Hematopoietic multipotent progenitor cell treated with erythropoietin and hydrocortisone succinate and interleukin-3 and kit ligand, for 4 days (in vitro differentiated cells): ENCODE measurements around the gene ERVH48-1.
"Not testable (repeated sequence)": the region's sequence is repeated elsewhere in the genome, so short reads cannot be mapped to it uniquely, and the experiment has no call there.

ENCODE experiments used
- DNase-seq: peaks from one replicate; pipeline ENCODE4 v3.0.0-alpha.2; 2015

ERVH48-1 gene

DNA sequence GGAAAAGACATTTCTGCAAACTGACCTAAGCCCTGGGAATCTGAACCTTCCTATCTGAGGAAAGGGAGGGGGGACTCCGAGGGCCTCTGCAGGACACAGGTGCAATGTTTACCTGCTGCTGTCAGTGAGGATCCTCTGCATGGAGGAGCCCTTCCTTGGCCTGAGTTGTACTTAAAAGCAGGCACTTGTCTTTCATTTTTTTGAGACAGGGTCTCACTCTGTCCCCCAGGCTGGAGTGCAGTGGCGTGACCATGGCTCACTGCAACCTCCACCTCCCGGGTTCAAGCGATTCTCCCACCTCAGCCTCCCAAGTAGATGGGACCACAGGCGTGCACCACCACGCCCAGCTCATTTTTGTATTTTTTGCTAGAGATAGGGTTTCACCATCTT, 13.2 kb upstream of the ERVH48-1 start:
- DNase-seq: not testable (repeated sequence)

DNA sequence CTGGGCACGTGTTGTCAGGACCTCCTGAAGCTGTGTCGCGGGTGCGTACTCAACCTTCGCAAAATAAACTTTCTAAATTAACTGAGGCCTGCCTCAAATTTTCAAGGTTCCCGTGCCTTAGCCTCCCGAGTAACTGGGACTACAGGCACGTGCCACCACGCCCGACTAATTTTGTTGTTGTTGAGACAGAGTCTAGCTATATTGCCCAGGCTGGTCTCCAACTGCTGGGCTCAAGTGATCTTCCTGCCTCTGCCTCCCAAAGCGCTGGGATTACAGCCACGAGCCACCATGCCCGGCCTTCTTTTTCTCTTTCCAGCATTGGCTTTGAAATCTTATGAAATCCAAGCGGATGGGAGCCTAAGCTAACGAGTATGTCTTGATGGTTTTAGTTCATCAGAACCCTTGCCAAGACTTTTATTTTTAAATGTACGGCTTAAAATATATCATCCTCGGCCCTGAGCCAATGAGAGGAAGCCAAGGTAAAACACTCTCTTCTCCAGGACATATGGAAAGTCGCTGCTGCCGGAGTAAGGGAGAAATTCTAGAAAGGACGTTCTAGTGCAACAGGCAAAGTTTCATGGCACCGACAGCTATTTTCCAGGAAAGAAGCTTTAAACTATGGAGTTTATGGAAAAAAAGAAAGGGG, 12.7 kb upstream of the ERVH48-1 start:
- DNase-seq: no peak

DNA sequence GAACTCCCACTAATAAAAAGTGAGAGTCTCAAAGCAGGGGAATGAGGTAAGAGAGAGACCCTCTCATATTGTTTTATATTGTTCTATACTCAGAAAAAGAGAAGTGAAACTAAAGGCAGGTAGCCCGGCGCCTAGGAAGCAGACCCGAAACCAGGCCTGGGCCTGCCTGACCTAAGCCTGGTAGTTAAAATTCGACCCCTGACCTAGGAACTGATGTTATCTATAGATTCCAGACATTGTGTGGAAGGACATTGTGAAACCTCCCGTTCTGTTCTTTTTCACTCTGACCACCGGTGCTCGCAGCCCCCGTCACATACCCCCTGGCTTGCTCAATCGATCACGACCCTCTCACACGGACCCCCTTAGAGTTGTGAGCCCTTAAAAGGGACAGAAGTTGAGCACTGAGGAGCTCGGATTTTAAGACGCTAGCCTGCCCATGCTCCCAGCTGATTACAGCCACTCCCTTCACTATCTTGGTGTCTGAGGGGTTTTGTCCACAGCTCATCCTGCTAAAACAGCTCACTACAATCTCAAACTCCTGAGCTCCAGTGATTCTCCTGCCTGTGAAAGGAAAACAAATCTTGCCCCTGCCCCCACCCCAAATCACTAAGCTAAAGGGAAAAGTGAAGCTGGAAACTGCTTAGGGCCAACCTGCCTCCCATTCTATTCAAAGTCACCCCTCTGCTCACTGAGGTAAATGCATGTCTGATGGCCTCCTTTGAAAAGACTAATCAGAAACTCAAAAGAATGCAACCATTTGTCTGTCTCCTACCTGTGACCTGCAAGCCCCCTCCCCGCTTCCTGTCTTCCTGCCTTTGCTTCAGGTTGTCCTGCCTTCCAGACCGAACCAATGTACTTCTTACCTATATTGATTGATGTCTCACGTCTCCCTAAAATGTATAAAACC, 11.9 kb upstream of the ERVH48-1 start:
- not testable (repeated sequence) for DNase-seq

DNA sequence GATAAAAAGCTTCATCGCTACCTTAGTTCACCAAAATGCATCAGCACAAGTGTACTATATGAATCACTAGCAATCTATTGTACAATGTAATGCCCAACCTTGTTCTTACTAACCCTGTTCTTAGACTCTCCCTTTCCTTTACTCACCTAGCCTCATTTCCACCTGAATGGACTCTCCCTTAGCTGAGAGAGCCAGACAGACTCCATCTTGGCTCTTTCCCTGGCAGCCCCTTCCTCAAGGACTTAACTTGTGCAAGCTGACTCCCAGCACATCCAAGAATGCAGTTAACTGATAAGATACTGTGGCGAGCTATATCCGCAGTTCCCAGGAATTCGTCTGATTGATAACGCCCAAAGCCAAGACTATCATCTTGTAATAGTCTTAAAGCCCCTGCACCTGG, 10.9 kb upstream of the ERVH48-1 start:
- DNase-seq: not testable (repeated sequence)

DNA sequence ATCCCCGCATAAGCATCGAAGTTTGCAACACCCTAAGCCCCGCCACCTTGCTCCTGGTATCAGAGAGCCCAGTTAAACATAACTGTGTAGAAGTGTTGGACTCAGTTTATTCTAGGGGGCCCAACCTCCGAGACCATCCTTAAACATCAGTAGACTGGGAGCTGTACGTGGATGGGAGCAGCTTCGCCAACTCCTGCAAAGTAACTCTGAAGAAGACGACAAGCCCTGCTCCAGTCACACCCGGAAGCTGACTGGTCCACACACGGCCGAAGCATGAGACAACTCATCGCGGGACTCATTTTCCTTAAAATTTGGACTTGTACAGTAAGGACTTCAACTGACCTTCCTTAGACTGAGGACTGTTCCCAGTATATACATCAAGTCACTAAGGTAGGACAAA, 8.5 kb upstream of the ERVH48-1 start:
- not testable (repeated sequence) for DNase-seq

DNA sequence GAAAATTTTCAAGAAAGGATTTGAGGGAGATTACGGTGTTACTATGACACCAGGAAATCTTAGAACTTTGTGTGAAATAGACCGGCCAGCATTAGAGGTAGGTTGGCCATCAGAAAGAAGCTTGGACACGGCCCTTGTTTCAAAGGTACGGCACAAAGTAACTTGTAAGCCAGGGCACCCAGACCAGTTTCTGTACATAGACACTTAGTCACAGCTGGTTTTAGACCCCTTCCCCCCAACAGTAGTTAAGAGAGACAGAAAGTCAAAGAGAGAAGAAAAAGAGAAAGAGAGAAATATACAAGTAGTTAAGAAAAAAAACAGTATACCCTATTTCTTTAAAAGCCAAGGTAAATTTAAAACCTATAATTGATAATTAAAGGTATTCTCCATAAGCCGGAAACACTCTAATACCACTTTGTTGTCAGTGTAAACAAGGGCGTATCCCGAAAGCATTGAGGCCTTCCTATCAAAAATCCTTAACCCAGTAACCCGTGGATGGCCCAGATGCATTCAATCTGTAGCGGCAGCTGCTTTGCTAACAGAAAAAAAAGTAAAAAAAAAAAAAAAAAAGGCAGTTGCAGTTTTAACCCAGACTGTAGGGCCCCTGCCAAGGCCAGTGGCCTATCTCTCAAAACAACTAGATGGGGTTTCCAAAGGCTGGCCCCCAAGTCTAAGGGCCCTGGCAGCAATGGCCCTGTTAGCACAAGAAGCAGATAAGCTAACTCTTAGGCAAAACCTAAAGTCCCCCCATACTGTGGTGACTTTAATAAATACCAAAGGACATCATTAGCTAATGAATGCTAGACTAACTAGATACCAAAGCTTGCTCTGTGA, 7.9 kb upstream of the ERVH48-1 start:
- DNase-seq: not testable (repeated sequence)

DNA sequence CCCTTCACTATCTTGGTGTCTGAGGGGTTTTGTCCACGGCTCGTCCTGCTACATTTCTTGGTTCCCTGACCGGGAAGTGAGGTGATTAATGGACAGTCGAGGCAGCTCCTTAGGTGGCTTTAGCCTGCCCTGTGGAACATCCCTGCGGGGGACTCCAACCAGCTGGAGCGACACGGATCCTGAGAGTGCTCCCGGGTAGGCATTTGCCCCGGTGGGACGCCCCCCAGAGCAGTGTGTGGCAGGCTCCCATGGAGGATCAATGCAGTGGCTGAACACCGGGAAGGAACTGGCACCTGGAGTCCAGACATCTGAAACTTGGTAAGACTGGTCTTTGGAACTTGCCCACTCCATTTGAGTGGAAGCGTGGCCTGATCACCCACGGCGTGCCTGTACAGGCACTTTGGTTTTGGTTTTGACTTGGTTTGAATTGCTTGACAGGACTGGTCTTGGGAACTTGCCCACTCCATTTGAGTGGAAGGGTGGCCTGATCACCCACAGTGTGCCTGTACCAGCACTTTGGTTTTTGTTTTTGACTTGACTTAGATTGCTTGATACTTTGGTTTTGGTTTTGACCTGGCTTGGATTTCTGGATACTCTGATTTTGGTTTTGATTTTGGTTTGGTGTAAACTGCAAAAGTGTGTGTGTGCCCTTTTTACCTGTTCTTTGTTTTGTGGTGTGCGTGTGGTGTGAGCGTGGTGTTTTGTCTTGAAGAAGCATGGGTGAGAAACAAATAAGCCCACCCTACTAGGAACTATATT, 7.1 kb upstream of the ERVH48-1 start:
- DNase-seq: not testable (repeated sequence)

DNA sequence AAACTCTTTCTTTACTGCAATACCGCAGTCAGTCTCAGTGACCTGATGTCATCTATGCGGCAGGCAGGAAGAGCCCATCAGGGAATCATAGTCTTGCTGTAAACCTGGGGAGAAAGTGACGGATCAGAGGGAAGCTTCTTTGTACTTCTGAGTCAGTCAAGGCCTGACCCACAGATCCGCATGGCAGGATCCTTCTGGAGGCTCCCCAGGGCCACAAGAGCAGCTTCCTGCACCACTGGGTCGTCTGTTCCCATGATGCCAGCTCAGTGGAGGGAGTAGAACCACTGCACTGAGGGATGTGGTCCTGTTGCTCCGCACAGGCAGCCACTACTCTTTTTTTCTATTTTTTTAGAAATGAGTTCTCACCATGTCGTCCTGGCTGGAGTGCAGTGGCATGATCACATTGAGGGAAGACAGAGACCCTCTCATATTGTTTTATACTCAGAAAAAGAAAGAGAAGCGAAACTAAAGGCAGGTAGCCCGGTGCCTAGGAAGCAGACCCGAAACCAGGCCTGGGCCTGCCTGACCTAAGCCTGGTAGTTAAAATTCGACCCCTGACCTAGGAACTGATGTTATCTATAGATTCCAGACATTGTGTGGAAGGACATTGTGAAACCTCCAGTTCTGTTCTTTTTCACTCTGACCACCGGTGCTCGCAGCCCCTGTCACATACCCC, 6.3 kb upstream of the ERVH48-1 start:
- DNase-seq: no peak

DNA sequence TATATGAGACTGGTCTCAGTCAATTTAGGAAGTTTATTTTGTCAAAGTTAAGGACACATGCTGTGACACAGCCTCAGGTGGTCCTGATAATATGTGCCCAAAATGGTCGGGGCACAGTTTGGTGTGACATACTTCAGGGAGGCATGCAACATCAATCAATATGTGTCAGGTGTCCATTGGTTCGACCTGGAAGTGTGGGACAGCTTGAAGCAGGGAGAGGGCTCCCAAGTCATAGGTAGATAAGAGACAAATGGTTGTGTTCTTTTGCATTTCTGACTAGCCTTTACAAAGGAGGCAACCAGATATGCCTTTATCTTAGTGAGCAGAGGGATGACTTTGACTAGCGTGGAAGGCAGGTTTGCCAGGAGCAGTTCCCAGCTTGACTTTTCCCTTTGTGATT, 4.5 kb upstream of the ERVH48-1 start:
- DNase-seq: peak; percentile 19

DNA sequence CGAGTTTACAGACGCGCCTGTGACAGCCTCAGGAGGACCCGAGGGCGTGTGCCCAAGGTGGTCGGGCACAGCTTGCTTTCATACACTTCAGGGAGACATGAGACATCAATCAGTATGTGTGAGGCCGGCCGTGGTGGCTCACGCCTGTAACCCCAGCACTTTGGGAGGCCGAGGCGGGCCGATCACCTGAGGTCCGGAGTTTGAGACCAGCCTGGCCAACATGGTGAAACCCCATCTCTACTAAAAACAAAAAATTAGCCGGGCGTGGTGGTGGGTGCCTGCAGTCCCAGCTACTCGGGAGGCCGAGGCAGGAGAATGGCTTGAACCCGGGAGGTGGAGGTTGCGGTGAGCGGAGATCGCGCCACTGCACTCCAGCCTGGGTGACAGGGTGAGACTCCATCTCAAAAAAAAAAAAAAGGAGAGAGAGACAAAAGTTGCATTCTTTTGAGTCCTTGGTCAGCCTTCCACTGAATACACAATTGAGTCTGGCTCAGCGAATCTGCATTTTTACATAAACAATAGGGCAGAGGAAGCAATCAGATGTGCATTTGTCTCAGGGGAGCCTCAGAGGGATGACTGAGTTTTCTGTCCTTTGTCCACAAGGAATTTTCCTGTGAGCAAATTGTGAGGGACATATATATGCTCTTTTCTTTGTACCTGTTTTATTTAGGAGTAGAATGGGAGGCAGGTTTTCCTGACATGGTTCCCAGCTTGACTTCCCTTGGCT, 2.2 kb upstream of the ERVH48-1 start:
- DNase-seq: not testable (repeated sequence)

DNA sequence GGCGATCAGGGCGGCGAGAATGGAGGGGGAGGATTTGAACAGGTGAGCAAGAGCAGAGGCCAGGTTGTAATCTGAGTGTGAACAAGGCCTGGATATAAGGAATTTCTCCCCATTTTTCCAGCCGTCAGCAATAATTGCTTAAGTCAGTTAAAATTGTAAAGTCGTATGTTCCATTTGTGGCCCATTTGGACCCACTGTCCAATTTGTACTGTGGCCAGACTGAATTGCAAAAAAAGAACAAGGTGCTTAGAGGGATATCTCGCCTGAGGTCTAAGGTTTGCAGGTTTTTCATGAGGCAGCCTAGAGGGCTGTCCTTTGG, 1.0 kb downstream of the ERVH48-1 start:
- DNase-seq: no peak

DNA sequence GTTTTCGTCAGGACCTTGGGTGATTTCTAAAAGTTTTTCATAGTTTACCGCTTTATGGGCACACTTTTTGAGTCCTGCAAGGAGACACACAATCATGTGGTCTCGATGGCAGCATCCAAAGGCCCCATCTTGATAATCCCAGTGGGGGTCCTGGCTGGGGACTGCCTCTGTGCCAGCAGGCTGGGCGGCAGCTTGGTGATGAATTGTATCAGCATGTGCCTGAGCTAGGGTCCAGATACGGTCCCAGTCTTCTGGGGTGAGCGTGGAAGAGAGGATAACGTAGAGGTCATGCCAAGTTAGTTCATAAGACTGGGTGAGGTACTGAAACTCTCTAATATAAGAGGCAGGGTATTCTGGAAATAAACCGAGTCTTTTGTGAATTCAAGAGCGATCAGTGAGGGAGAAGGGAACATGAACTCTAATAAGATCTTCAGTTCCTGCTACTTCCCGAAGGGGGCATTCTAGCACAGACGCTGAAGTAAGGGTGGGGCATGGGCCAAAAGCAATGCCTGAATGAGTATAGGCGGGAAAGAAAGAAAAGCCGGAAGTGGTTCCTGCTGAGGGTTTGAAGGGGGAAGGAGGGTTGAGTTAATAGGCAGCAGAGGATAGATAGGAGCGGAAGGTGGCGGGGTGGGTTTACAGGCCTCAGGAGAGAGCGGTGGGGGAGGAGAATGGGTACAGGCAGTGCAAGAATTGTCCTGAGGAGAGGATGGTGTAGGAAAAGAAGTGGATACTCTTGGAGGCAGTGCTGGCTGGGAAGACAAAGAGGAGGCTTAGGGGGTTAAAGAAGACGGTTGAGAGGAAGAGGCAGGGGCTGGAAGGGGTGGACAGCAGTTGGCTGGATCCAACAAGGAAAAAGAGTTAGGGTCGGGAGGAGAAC, 1.6 kb downstream of the ERVH48-1 start:
- DNase-seq: peak; percentile 99

DNA sequence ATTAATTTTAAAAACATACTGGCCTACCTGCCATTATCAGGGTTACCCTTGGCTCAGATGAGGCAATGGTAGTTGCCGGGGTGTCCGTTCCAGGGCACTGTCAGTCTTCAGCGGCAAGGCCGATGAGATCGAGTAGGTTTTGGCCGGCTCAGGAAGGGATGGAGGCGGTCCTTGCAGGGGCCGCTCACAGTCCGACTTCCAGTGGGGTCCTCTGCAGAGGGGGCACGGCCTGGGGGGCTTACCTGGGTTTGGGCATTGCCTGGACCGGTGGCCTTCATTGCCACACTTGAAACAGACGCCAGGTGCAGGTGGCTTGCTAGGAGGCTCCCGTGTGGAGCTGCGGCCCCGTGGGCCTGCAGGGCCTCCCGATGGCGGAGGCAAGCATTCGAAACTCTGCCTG, 2.5 kb downstream of the ERVH48-1 start:
- DNase-seq: no peak

DNA sequence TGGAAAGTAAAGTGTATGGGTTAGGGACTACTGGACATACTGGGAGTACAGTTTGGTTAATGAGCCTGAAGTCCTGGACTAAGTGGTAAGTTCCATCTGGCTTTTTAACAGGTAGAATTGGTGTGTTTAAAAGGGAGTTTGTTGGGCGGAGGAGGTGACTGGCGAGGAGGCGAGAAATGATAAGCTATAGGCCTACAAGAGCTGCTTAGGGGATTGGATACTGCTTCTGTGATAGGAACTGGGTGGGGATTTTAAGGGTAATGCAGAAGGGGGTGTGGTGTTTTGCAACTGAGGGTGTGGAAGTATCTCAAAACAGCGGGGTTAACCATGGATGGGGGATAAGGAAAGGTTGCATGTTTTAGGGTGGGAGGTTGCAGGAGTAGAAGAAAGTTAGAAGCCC, 3.5 kb downstream of the ERVH48-1 start:
- DNase-seq: peak; percentile 87

DNA sequence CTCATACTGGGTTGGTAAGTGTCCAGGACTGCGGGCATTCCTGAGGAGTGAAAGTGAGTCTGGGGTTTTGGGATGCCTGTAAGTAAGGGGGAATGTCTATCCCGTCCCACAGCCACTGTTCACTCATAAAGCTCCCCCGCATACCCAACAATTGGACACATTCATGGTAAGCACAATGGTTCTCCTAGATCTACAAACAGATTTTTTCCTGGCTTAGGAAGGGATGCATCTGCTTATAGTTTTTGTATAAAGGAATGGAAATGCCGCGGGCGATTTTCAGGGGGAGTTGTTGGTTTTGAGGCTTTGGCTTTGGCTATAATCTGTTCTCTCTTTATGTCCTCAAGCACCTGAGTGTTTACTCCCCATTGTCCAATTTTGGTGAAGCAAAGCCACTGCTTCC, 7.1 kb downstream of the ERVH48-1 start:
- no peak for DNase-seq

DNA sequence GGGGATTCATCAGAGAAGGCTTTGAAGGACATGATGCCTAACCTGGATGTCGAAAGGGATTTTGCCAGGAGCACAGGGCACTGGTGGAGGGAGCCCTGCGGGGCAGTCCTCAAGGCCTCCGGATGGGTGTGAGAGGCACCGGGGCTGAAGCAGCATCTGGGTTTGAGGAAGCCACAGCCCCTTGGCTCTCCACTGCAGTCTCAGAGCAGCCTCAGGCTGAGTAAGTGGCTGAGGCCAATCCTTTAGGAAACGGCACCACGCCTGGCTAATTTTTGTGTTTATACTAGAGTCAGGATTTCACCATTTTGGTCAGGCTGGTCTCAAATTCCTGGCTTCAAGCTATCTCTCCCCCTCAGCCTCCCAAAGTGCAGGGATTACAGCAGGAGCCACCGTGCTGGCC, 12.0 kb downstream of the ERVH48-1 start:
- DNase-seq: no peak

DNA sequence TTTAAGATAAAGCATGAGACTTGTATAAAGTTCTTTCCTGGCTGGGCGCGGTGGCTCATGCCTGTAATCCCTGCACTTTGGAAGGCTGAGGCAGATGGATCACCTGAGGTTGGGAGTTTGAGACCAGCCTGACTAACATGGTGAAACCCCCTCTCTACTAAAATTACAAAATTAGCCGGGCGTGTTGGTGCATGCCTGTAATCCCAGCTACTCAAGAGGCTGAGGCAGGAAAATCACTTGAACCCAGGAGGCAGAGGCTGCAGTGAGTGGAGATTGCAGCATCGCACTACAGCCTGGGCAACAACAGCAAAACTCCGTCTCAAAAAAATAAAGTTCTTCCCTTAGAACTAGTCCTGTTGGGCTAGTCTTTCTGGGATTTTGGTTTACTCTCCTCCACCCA, 13.5 kb downstream of the ERVH48-1 start:
- DNase-seq: not testable (repeated sequence)

DNA sequence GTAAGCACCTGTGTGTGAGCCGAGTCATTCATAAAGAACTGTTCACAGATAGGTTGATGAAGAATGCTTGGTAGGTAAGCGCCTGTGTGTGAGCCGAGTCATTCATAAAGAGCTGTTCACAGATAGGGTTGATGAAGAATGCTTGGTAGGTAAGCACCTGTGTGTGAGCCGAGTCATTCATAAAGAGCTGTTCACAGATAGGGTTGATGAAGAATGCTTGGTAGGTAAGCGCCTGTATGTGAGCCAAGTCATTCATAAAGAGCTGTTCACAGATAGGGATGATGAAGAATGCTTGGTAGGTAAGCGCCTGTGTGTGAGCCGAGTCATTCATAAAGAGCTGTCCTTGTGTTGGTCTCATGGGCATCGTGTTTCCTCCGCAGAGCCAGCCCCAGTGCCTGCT, 16.9 kb downstream of the ERVH48-1 start:
- DNase-seq: not testable (repeated sequence)

DNA sequence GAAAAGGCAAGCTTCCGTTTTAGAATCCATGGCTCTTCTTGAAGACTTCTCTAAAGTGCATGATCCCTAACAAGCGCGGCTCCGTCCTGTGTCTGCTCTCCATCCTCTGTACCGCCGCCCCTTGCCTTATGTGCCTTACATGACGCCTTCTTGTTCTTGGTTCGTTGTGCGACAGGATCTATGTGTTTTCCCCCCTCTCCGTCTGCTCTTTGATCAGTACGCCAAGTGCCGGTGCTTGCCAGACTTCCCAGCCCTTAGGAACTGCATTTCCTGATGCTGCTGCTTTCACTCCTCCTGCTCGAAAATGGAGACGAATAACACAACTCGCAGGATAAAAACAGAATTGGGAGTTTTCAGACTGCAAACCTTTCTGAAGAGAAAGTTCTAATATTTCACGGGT, 19.2 kb downstream of the ERVH48-1 start:
- no peak for DNase-seq

DNA sequence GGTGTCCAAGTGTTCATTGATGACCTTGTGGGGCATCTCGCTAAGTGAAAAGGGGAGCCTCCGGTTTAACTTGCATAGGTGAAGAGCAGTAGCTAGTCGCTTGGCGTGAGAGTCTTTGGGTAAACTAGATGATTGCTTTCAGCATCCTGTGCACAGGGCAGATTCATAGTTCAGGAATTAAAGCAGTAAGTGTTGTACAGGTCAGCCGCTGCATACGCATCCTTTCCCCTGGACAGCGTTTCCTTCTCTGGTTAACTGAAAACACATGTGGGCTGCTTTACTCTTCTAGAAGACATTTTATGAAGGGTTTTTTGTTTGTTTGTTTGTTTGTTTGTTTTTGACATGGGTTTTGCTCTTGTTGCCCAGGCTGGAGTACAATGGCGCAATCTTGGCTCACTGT, 20.2 kb downstream of the ERVH48-1 start:
- DNase-seq: no peak

DNA sequence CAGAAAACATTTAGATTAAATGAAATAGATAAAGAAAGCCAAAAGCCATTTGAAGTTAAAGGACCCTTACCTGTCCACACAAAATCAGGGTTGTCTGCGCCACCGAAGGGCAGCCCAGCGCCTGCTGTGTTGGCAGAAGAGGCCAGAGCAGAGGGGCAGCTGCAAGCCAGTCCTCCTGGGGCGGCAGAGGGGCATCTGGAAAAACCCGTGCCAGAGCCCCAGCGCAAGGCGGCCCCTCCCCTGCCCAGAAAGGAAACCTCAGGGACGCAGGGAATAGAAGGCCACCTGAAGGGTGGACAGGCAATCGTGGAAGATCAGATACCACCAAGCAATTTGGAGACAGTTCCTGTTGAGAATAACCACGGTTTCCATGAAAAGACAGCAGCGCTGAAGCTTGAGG, 21.6 kb downstream of the ERVH48-1 start:
- DNase-seq: no peak
